A549 treated with dexamethasone at 1 μM for 4 hours (cell line): ENCODE data around the gene PKIG. TPM values are rescaled to one million over a fixed set of nuclear protein-coding genes. Genes with fewer than 3 reads are reported as not detected.

ENCODE experiments used
- total RNA-seq: library from RNA; stranded (reverse); fragments of 200-300 nt; extraction: Qiagen RNA extraction; gene quantifications from 5 replicates; pipeline ENCODE4 v1.2.3, GENCODE V29; 2022

Gene PKIG
- total RNA-seq = 35.4 to 39.8 TPM (median 39.1 TPM) in 5 replicates

GRCh38 chr20:44582311-44583025 lies at the start of gene PKIG:
PKIG (plus strand) TSS chr20:44582579; CDS start chr20:44614557, 31,978 bp downstream.

GRCh38 chr20:44651684-44652423 lies 69.5 kb downstream of the PKIG start, which contains the start of gene ADA:
ADA (minus strand) TSS chr20:44651699; CDS start chr20:44651607, 92 bp downstream.

Other genes with a start within 250 kb of the PKIG start
- gene R3HDML, start 245.5 kb upstream of the PKIG start, total RNA-seq = 0.16 to 0.56 TPM (median 0.19 TPM) in 5 replicates
- gene HNF4A, start 226.9 kb upstream of the PKIG start, total RNA-seq = 15.0 to 26.0 TPM (median 23.4 TPM) in 5 replicates
- gene TTPAL, start 106.7 kb upstream of the PKIG start, total RNA-seq = 14.3 to 20.5 TPM (median 18.8 TPM) in 5 replicates
- gene SERINC3, start 60.5 kb upstream of the PKIG start, total RNA-seq = 72.9 to 97.7 TPM (median 89.1 TPM) in 5 replicates
- gene ADA, start 69.1 kb downstream of the PKIG start, total RNA-seq = 49.6 to 60.7 TPM (median 56.3 TPM) in 5 replicates
- 23.1 to 34.3 TPM (median 24.5 TPM) in 5 replicates for gene CCN5, start 132.8 kb downstream of the PKIG start, total RNA-seq
- 0.41 to 0.73 TPM (median 0.66 TPM) in 5 replicates for gene KCNK15, start 163.3 kb downstream of the PKIG start, total RNA-seq
- gene RIMS4, start 228.0 kb downstream of the PKIG start, total RNA-seq = 1.7 to 2.4 TPM (median 2.1 TPM) in 5 replicates